ENCODE results near the gene ASCC2. TPM values are rescaled to one million over a fixed set of nuclear protein-coding genes. Genes with fewer than 3 reads are reported as not detected.
"Not testable (repeated sequence)": the region's sequence is repeated elsewhere in the genome, so short reads cannot be mapped to it uniquely, and the experiment has no call there.

ASCC2 gene
- total and polyA plus RNA-seq, 3 experiments from 2014 or later, result 60.0 to 84.5 (median 81.1) TPM

DNA sequence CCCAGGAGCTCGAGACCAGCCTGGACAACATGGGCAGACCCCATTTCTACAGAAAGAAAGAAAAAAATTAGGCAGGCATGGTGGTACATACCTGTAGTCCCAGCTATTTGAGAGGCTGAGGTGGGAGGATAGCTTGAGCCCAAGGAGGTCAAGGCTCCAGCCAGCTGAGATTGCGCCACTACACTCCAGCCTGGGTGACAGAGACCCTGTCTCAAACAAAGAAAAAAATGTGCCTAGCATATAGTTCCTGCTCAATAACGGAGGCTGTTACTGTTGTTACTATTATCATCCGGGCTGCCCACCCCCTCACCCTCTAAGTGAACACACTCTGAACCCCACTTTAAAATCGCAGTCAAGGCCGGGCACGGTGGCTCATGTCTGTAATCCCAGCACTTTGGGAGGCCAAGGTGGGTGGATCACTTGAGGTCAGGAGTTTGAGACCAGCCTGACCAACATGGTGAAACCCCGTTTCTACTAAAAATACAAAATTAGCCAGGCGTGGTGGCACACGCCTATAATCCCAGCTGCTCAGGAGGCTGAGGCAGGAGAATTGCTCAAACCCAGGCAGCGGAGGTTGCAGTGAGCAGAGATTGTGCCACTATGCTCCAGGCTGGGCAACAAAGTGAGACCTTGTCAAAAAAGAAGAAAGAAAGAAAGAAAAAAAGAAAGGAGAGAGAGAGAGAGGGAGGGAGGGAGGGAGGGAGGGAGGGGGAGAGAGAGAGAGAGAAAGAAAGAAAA is 83.2 kb downstream of the ASCC2 start:
- H3K27ac ChIP-seq (ENCODE audit: low read depth, low read length); H3K4me3 Mint-ChIP-seq; H3K27me3 ChIP-seq (ENCODE audit: insufficient read depth, low read length, poor library complexity, severe bottlenecking); H3K36me3 ChIP-seq (ENCODE audit: insufficient read depth, low read length); H3K27me3 Mint-ChIP-seq; H3K4me3 ChIP-seq (ENCODE audit: low read length); H3K9me3 ChIP-seq (ENCODE audit: low read length); POLR2A ChIA-PET; H3K9me3 Mint-ChIP-seq; DNase-seq: not testable (repeated sequence)
- Mint-ChIP-seq H3K4me1 (peaks cover 19 to 28% (median 19%) of the 10 kb centered on the region in 3 donors), H3K27ac (peak overlapping the region in 1 of 8 donors; percentile 69), H3K36me3 (peaks cover 0 to 18% (median 0%) of the 10 kb centered on the region in 3 donors)
- CTCF ChIA-PET, result interaction anchor here (1.2 kb wide), 1 partner anchor 13 kb away, joined by 3 read pairs; no protein-coding TSS in a partner anchor
- H3K4me1 ChIP-seq (ENCODE audit: insufficient read depth, low read length), result peaks cover 12% of the 10 kb centered on the region

GRCh38 chr22:29753808-29754657 is 84.0 kb downstream of the ASCC2 start:
- Mint-ChIP-seq H3K4me3 (no peak overlapping the region), H3K4me1 (peaks cover 19 to 27% (median 21%) of the 10 kb centered on the region in 3 donors), H3K27ac (peak overlapping the region in 1 of 8 donors; percentile 69), H3K36me3 (peaks cover 2 to 19% (median 5%) of the 10 kb centered on the region in 3 donors), H3K9me3 (no peaks in the 10 kb centered on the region), H3K27me3 (no peaks in the 10 kb centered on the region)
- CTCF ChIA-PET, result no interaction called here
- Histone ChIP-seq H3K36me3 (ENCODE audit: insufficient read depth, low read length) (no peaks in the 10 kb centered on the region), H3K4me3 (ENCODE audit: low read length) (no peak overlapping the region), H3K27me3 (ENCODE audit: insufficient read depth, low read length, poor library complexity, severe bottlenecking) (no peaks in the 10 kb centered on the region), H3K27ac (ENCODE audit: low read depth, low read length) (no peak overlapping the region), H3K9me3 (ENCODE audit: low read length) (no peaks in the 10 kb centered on the region), H3K4me1 (ENCODE audit: insufficient read depth, low read length) (peaks cover 12% of the 10 kb centered on the region)
- POLR2A ChIA-PET, result no interaction called here
- no peak for DNase-seq

- no peak overlapping the region for H3K4me3 Mint-ChIP-seq
- peak overlapping the region in 5 of 8 donors; percentile 29 to 73 (median 46) for H3K27ac Mint-ChIP-seq
- DNase-seq, result no peak
- Histone ChIP-seq H3K9me3 (ENCODE audit: low read length) (no peaks in the 10 kb centered on the region), H3K27me3 (ENCODE audit: insufficient read depth, low read length, poor library complexity, severe bottlenecking) (no peaks in the 10 kb centered on the region), H3K36me3 (ENCODE audit: insufficient read depth, low read length) (peaks cover 9% of the 10 kb centered on the region), H3K4me1 (ENCODE audit: insufficient read depth, low read length) (peaks cover 12% of the 10 kb centered on the region), H3K4me3 (ENCODE audit: low read length) (no peak overlapping the region), H3K27ac (ENCODE audit: low read depth, low read length) (no peak overlapping the region)
- H3K4me1 Mint-ChIP-seq, result peaks cover 19 to 26% (median 21%) of the 10 kb centered on the region in 3 donors
- ChIA-PET POLR2A (no interaction called here), CTCF (no interaction called here)
- H3K27me3 Mint-ChIP-seq, result no peaks in the 10 kb centered on the region
- H3K36me3 Mint-ChIP-seq, result peaks cover 5 to 33% (median 5%) of the 10 kb centered on the region in 3 donors
- no peaks in the 10 kb centered on the region for H3K9me3 Mint-ChIP-seq
These were observed 86.4 kb downstream of the ASCC2 start for GRCh38 chr22:29751669-29752068.

GRCh38 chr22:29750559-29751538 is 87.2 kb downstream of the ASCC2 start:
- peak in 1 of 5 donors; percentile 17 for DNase-seq
- H3K4me1 ChIP-seq (ENCODE audit: insufficient read depth, low read length), result peaks cover 12% of the 10 kb centered on the region
- Mint-ChIP-seq H3K36me3 (peaks cover 5 to 36% (median 5%) of the 10 kb centered on the region in 3 donors), H3K27ac (peak overlapping the region; percentile 49 to 91 (median 80)), H3K9me3 (no peaks in the 10 kb centered on the region), H3K4me1 (peaks cover 19 to 26% (median 21%) of the 10 kb centered on the region in 3 donors), H3K27me3 (no peaks in the 10 kb centered on the region), H3K4me3 (peak overlapping the region in 1 of 7 donors; percentile 57)
- peaks cover 9% of the 10 kb centered on the region for H3K36me3 ChIP-seq (ENCODE audit: insufficient read depth, low read length)
- CTCF ChIA-PET, result interaction anchor here (0.7 kb wide), 1 partner anchor 10 kb away, joined by 3 read pairs; no protein-coding TSS in a partner anchor
- POLR2A ChIA-PET, result no interaction called here
- H3K4me3 ChIP-seq (ENCODE audit: low read length), result no peak overlapping the region
- no peak overlapping the region for H3K27ac ChIP-seq (ENCODE audit: low read depth, low read length)
- no peaks in the 10 kb centered on the region for H3K9me3 ChIP-seq (ENCODE audit: low read length)
- H3K27me3 ChIP-seq (ENCODE audit: insufficient read depth, low read length, poor library complexity, severe bottlenecking), result no peaks in the 10 kb centered on the region

GRCh38 chr22:29750029-29750428 is 88.0 kb downstream of the ASCC2 start:
- Histone ChIP-seq H3K27ac (ENCODE audit: low read depth, low read length) (no peak overlapping the region), H3K36me3 (ENCODE audit: insufficient read depth, low read length) (peaks cover 9% of the 10 kb centered on the region), H3K4me1 (ENCODE audit: insufficient read depth, low read length) (peaks cover 12% of the 10 kb centered on the region), H3K4me3 (ENCODE audit: low read length) (no peak overlapping the region), H3K9me3 (ENCODE audit: low read length) (no peaks in the 10 kb centered on the region), H3K27me3 (ENCODE audit: insufficient read depth, low read length, poor library complexity, severe bottlenecking) (no peaks in the 10 kb centered on the region)
- H3K27ac Mint-ChIP-seq, result peak overlapping the region in 3 of 8 donors; percentile 29 to 90 (median 81)
- ChIA-PET CTCF (interaction anchor here (0.7 kb wide), 1 partner anchor 11 kb away, joined by 3 read pairs; no protein-coding TSS in a partner anchor), POLR2A (interaction anchor here (0.6 kb wide), 1 partner anchor 139 kb away, joined by 12 read pairs; no protein-coding TSS in a partner anchor)
- H3K4me1 Mint-ChIP-seq, result peaks cover 19 to 26% (median 23%) of the 10 kb centered on the region in 3 donors
- no peak overlapping the region for H3K4me3 Mint-ChIP-seq
- no peaks in the 10 kb centered on the region for H3K9me3 Mint-ChIP-seq
- no peaks in the 10 kb centered on the region for H3K27me3 Mint-ChIP-seq
- H3K36me3 Mint-ChIP-seq, result peaks cover 5 to 42% (median 6%) of the 10 kb centered on the region in 3 donors
- DNase-seq, result no peak

DNA sequence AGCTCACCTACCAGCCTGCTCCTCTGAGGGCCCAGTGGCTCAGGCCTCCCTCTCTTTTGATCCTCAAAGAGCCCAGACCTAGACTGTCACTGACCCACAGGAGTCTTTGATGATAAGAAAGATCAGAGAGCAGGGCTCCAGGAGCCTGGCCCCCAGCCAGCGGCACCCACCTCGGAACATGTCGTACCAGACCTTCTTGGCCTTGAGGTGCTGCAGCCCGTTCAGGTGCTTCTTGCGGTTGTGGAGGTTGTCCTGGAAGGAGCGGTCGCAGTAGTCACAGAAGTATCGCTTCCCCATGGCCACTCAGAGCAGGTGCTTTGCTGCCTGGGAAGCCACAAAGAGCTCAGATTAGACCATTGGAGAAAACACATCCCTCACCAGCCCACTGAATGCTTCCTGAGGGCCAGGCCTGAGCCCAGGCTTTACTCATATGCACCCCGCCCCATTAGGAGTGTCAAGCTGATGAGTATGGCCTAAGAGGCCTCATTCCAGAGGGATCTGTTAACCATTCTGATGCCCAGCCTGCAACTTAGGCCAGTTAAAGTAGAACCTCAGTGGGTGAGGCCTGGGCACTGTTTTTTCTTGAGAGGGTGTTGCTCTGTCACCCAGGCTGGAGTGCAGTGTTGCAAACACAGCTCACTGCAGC is 89.7 kb downstream of the ASCC2 start:
- Histone ChIP-seq H3K4me1 (ENCODE audit: insufficient read depth, low read length) (peaks cover 12% of the 10 kb centered on the region), H3K4me3 (ENCODE audit: low read length) (no peak overlapping the region), H3K27ac (ENCODE audit: low read depth, low read length) (no peak overlapping the region), H3K9me3 (ENCODE audit: low read length) (no peaks in the 10 kb centered on the region), H3K27me3 (ENCODE audit: insufficient read depth, low read length, poor library complexity, severe bottlenecking) (no peaks in the 10 kb centered on the region), H3K36me3 (ENCODE audit: insufficient read depth, low read length) (peaks cover 9% of the 10 kb centered on the region)
- ChIA-PET CTCF (no interaction called here), POLR2A (no interaction called here)
- no peak overlapping the region for H3K4me3 Mint-ChIP-seq
- DNase-seq, result no peak
- H3K27me3 Mint-ChIP-seq, result no peaks in the 10 kb centered on the region
- H3K36me3 Mint-ChIP-seq, result peaks cover 8 to 52% (median 9%) of the 10 kb centered on the region in 3 donors
- peaks cover 19 to 26% (median 21%) of the 10 kb centered on the region in 3 donors for H3K4me1 Mint-ChIP-seq
- H3K9me3 Mint-ChIP-seq, result no peaks in the 10 kb centered on the region
- no peak overlapping the region for H3K27ac Mint-ChIP-seq

DNA sequence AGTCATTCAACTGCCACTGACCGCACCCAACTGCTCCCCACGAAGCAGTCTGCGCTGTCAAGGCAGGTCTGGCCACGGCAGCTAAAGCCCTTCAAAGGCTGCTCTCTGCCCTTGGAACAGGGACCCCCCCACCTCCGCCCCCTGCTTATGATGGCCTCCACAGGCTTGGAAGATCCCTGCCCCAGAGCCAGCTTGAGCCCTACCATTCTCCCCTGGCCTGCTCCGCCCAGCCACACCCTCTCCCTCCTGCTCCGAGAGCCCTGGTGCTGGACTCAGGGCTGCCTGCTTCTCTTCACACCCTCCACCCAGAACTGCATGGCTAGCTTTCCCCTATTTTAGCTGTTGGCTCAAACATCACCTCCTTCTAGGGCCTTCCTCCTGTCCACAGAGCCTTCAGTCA is 90.2 kb downstream of the ASCC2 start:
- no peak overlapping the region for H3K4me3 ChIP-seq (ENCODE audit: low read length)
- peaks cover 19 to 26% (median 21%) of the 10 kb centered on the region in 3 donors for H3K4me1 Mint-ChIP-seq
- POLR2A ChIA-PET, result no interaction called here

More for the DNA sequence above, 90.2 kb downstream of the ASCC2 start:
- peaks cover 9% of the 10 kb centered on the region for H3K36me3 ChIP-seq (ENCODE audit: insufficient read depth, low read length)
- H3K4me1 ChIP-seq (ENCODE audit: insufficient read depth, low read length), result peaks cover 12% of the 10 kb centered on the region
- no peak for DNase-seq
- peaks cover 9 to 54% (median 9%) of the 10 kb centered on the region in 3 donors for H3K36me3 Mint-ChIP-seq
- no peaks in the 10 kb centered on the region for H3K27me3 Mint-ChIP-seq
- H3K27me3 ChIP-seq (ENCODE audit: insufficient read depth, low read length, poor library complexity, severe bottlenecking), result no peaks in the 10 kb centered on the region
- H3K9me3 ChIP-seq (ENCODE audit: low read length), result no peaks in the 10 kb centered on the region
- peak overlapping the region in 1 of 8 donors; percentile 31 for H3K27ac Mint-ChIP-seq
- H3K4me3 Mint-ChIP-seq, result no peak overlapping the region
- CTCF ChIA-PET, result no interaction called here
- no peak overlapping the region for H3K27ac ChIP-seq (ENCODE audit: low read depth, low read length)
- H3K9me3 Mint-ChIP-seq, result no peaks in the 10 kb centered on the region
